GM21360 (cell line): ENCODE data around the gene CBR4.

Experiments used
- ATAC-seq: cut with Tn5 transposase; IDR thresholded peaks from one replicate; pipeline ENCODE4 v1.9.1; 2021; ENCODE audit warnings: mild to moderate bottlenecking, moderate library complexity; ENCODE audit not compliant: unreplicated experiment

The CBR4 gene

DNA sequence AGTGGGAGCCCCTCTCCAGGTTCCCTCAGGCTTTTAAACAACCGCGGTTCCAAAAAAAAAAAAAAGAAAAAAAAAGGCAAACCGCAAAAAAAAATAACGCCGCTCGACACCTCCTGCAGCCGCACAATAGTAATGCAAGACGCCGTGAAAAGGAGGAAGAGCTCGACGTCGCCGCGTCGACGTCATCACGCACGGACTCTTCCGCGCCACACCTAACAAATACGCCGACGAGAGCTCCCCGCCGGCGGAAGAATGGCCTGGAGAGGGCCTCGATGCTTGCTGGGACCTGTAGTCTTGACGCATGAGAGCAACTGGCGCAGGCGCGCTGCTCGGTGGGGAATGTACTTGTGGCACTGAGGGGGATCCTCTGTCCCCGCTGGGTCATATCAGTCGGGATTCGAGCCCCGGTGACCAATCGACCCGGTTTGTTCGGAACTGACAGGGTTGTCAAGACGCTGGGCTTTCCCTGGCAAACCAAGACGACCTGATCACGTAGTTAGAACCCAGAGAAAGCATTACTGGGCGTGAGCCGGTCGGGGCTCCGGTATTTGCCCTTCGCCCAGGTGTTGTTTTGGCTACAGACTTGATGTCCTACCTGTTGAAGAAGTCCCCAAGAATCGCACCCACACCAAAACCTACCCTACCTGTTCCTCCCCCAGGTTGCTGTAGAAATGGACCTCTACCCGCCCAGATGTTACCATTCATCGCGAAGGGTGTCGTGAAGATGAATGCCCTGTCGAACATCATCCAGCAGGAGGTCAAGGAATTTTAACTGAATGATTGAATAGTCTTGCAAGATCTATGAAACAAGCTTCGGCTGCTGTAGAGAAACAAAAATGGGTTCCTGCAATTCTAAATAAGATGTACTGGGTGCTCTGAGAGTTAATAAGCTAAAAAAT, at the start of gene CBR4:
Gene CBR4 (minus strand): TSS at position 131 of the 899 bp plus-strand sequence. CDS start 166 bp downstream, outside the sequence.
- peak; percentile 97 for ATAC-seq

DNA sequence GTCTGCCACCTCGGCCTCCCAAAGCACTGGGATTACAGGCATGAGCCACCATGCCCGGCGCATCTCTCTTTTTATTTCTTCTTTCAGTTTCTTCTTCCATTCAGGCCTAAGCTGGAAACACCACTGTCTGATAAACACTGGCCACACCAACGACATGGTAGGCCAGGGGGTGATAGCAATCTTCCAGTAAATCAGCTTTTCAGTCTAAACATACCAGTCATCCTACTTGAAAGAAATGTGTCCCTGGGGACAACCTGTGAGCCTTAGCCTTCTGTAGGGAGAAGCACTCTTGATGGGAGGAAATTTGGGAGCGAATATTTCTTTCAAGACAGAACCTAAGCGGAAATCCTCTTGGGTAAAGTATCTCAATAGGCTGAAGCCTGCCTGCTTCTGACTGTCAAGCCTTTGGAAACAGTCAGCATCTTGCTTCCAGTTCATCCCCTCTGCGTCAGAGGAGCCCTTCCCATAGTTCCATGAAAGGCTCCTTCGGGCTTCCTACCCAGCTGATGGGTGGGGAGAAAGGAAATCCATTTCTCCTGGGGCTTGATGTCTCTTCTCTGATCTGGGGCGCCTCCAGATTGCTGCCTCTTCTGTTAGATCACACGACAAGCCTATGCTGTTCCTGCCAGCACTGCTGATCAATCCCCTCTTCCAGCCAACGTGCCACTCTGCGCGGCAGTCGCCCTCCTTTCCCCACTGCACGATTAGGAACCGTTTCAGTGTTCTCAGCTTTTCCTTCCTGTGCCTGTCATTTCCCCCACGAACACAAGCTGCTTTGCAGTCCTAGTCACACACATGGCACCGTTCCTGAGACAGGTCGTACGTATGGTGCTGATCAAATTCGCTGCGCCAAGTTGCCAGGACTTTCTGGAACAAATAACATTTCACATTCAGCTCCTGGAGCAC, 49.5 kb upstream of the CBR4 start:
- no peak for ATAC-seq

- no peak for ATAC-seq
Measured at GRCh38 chr4:169058312-169058711, 48.3 kb upstream of the CBR4 start.

DNA sequence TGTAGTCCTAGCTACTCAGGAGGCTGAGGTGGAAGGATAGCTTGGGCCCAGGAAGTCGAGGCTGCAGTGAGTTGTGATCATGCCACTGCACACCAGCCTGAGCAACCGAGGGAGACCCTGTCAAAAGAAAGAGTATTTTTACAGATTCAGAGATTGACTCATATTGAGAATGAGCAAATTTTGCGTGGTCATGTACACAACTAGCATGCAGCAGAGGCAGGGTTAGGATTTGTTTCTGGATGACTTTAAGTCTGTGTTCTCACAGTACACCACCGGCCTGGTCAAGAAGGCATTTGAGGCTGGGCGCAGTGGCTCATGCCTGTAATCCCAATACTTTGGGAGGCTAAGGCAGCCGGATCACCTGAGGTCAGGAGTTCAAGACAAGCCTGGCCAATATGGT, 44.8 kb upstream of the CBR4 start:
- peak; percentile 74 for ATAC-seq

GRCh38 chr4:169052594-169052945, 42.5 kb upstream of the CBR4 start:
- ATAC-seq, result no peak

GRCh38 chr4:169051761-169052593, 41.9 kb upstream of the CBR4 start:
- ATAC-seq, result no peak

DNA sequence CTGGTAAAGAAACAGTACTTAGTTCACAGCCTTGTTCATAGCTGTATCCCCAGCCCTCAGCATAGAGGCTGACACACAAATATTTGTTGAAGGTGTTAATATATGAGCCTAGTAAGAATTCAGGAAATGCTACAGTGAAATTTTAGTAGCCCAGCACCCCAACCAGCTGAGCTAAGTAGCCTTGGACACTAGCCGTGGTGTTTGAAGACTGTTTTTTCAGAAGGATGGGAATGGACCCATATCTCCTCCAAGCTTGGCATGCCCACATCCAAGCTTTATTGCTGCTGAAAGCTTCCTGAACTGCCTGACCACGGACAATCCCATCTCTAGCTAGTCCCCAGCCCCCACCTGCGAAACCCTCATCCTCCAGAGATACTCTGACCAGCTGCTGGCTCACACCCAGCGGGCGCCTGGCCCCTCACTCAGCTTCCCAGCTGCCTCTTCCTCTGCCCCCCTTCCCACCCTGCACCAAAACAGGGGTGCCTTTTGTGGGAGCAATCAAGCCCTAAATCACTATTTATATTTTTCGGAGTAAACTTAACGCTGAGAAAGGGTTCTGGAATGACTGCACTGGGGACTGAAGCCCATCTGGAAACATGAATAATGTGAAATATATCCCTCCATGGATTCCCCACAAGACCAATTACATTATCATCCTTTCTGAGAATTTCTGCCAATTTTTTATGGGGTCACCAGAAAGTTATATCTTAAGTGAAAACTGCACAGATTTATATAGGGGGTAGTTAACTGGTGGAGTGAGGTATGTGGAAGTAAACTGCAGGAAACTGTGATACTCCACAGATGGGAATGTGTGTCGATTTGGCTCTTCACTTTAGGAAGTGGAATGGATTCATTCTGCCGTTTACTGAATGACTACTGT, 41.1 kb upstream of the CBR4 start:
- no peak for ATAC-seq

DNA sequence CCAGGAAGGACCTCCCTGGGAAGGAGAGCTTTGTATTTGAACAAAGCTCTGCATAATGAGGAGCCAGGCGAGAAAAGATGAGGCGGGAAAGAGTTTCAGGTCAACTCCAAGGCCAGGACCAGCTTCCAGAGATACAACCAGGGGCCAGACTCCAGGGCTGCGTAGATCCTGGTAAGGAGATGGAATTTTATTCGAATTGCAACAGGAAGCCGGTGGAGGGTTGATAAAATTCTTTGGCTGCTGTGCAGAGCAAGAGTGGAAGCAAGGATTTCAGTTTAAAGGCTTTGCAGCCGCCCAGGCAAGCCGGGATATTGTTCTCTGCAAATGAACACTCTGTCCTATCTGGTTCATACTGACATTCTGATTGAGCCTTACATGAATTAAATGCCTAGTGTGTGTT, 40.2 kb upstream of the CBR4 start:
- no peak for ATAC-seq

- no peak for ATAC-seq
Measured at GRCh38 chr4:169048868-169049414, 38.9 kb upstream of the CBR4 start.

DNA sequence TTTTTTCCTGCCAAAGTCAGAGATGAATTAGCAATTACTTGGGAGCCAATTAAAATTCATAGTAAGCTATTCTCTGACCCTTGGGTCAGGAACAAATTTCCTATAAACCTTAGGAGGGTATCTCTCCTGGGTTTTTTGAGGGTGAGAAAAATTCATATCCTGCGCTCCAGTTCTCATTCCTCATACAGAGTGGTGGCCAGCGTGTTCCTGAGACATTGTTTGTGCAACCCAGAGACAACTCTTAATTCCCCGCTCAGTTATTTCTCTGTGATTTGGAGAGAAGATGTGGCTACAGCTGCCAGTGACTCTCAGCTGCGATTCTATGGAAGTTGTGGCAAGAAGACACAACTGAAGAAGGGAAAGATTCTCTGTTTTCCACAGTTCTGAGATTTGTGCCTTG, 37.9 kb upstream of the CBR4 start:
- ATAC-seq, result no peak

GRCh38 chr4:169045862-169046584, 36.0 kb upstream of the CBR4 start:
- no peak for ATAC-seq

- no peak for ATAC-seq
Measured at GRCh38 chr4:169044714-169045447, 34.8 kb upstream of the CBR4 start.

GRCh38 chr4:169042608-169043007, 32.6 kb upstream of the CBR4 start:
- no peak for ATAC-seq

DNA sequence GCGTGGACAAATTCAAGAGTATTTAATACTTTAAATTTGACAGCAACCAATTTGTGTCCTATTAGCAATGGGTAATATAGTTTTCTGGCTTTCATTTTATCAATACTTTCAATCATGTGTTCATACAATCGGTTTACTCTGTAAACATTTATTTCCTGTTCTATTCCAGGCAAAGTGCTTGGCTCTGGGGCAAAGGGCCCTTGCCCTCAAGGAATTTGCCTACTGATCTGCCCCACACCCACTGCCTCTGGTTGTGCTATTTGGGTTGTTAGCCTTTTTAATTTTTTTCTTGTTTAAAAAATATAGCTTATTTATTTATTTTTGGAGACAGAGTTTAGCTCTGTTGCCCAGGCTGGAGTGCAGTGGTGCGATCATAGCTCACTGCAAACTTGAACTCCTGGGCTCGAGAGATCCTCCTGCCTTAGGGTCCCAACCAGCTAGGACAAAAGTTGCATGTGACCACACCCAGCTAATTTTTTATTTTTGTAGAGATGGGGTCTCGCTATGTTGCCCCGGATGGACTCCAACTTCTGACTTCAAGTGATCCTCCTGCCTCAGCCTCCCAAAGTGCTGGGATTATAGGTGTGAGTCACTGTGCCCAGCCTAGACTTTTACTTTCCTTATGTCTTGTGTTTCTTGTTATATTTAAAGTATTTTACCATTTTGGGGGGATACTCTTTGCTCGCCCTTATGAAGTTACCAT, 30.7 kb upstream of the CBR4 start:
- no peak for ATAC-seq

DNA sequence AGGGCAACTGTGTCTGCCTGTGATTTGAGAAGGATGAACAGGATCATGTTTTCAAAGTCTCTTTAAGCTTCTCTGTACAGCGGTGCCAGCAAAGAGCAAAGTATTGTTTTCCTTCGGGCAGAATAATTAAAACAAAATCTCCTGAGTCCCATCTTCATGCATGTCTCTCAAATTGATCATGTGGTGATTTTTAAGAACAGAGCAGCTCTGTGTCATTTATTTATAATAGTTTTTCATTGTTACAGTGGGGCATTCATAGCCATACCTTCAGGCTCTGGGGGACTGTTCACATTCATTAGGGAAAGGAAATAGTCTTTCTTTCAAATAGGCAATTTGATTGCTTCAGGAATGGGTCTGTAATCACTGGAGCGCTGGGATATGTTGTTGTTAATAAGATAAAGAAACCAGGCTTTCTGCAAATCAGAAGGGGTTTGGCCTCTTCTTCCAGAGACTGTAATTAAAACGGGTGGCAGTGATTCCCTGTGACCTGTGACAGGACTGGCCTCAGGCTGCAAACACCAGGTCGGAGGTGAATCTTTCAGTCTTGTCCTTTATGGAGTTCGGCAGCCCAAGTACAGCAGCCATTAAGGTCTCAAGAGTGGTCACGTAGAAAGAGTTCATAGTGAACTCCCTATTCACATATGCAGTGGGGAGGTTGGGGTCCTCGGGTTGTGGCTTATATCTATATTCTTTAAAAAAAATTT, 29.3 kb upstream of the CBR4 start:
- no peak for ATAC-seq

DNA sequence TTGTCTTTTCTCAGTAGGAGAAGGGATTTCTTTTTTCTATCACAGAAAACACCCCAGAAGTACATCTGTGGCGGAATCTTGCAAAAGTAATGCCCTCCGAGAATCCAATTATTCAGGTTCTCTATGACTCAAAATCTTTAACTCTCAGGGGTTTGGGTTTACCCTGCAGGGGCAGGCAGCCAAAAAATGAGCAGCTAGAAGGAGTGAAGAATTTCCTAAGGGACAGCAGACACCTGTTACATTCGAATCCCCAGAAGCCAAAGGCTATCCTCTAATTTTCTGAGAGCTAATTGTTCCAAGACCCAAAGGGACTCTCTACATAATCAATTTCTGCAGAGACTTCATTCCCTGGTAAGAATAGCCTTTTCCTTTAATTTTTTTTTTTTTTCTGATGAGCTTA, 27.5 kb upstream of the CBR4 start:
- no peak for ATAC-seq
